ENCODE data around the gene CHCHD6. TPM values are rescaled to one million over a fixed set of nuclear protein-coding genes. Genes with fewer than 3 reads are reported as not detected.

The CHCHD6 gene
- 47.7 and 48.2 TPM in 2 replicates for total RNA-seq (2021)
- Bru-seq, nascent RNA = percentile 76 among the genes with signal in this experiment
- percentile 60 among the genes with signal in this experiment for BruChase-seq, experiment 1, labeled RNA remaining after a 2-hour chase
- BruChase-seq, experiment 2, labeled RNA remaining after a 6-hour chase = percentile 49 among the genes with signal in this experiment
- long read RNA-seq, transcript CHCHD6-201 (8 exons, 1,006 nt) = major isoform, 64 of 93 reads
- long read RNA-seq, partial matches to known transcripts = 3 of 93 reads
- long read RNA-seq, other reads (novel, unspliced or antisense) = 26 of 93 reads

- Histone ChIP-seq H3K4me3 (peak within 1 kb of the TSS; percentile 69), H3K27ac (no peak within 1 kb of the TSS), H3K9me2 (ENCODE audit: insufficient read depth) (no peaks in the 10 kb centered on the region), H3K79me2 (ENCODE audit: low read depth) (peaks cover 44% of the 10 kb centered on the region), H3K4me2 (peak within 1 kb of the TSS; percentile 96), H4K20me1 (ENCODE audit: insufficient read depth) (no peaks in the 10 kb centered on the region), H3F3A (ENCODE audit: insufficient read depth, low read depth) (no peaks in the 10 kb centered on the region), H3K36me3 (ENCODE audit: low read depth) (no peaks in the 10 kb centered on the region), H3K4me1 (replicated peaks; ENCODE audit: insufficient read depth) (peaks cover 20% of the 10 kb centered on the region), H2AFZ (peak within 1 kb of the TSS; percentile 92), H3K27me3 (ENCODE audit: insufficient read depth, low read depth) (no peaks in the 10 kb centered on the region), H3K9me3 (ENCODE audit: insufficient read depth, low read depth) (no peaks in the 10 kb centered on the region)
- POLR2A ChIA-PET (ENCODE audit: unreplicated experiment) = interaction anchor here (0.7 kb wide), 1 partner anchor 750 kb away, joined by 4 read pairs; no protein-coding TSS in a partner anchor
- DNase-seq = peak; percentile 93 to 99
- TF ChIP-seq EZH2 (IDR thresholded peaks at IDR 0.05; ENCODE audit: low read depth) = no peak
- peak; percentile 51; the same call in 1 of the 2 replicates for TF ChIP-seq CTCF (conservative IDR thresholded peaks at IDR 0.05)
- intact Hi-C loops (cut with micrococcal nuclease; ENCODE audit: unreplicated experiment) = loop anchor here (5.0 kb wide), 1 partner anchor 782 kb away; no protein-coding TSS in a partner anchor
- BruUV-seq (replicated peaks) = no TSS peak
- CTCF ChIA-PET = interaction anchor here (0.5 to 0.9 kb wide), 4 partner anchors 19 to 400 kb away, joined by 3 read pairs; no protein-coding TSS in a partner anchor
Observed at GRCh38 chr3:126703512-126704493, at the start of gene CHCHD6. Gene CHCHD6 (plus strand): TSS chr3:126704240. CDS start chr3:126704313, 73 bp downstream.

- no peaks in the 10 kb centered on the region for H3K9me2 ChIP-seq (ENCODE audit: insufficient read depth)
- no peaks in the 10 kb centered on the region for H4K20me1 ChIP-seq (ENCODE audit: insufficient read depth)
- TF ChIP-seq EZH2 (IDR thresholded peaks at IDR 0.05; ENCODE audit: low read depth) (no peak), CTCF (conservative IDR thresholded peaks at IDR 0.05) (no peak)
- H3F3A ChIP-seq (ENCODE audit: insufficient read depth, low read depth) = no peaks in the 10 kb centered on the region
- H3K27ac ChIP-seq = no peak within 1 kb of the TSS; the same call in 1 of the 2 replicates
- H3K4me3 ChIP-seq = peak within 1 kb of the TSS; percentile 64
- intact Hi-C loops (cut with micrococcal nuclease; ENCODE audit: unreplicated experiment) = no loop called here
- no peaks in the 10 kb centered on the region for H3K36me3 ChIP-seq (ENCODE audit: low read depth)
- H3K27me3 ChIP-seq (ENCODE audit: insufficient read depth, low read depth) = peaks cover 1% of the 10 kb centered on the region; the same call in 1 of the 2 replicates
- peaks cover 18% of the 10 kb centered on the region for H3K79me2 ChIP-seq (ENCODE audit: low read depth)
- H3K9me3 ChIP-seq (ENCODE audit: insufficient read depth, low read depth) = no peaks in the 10 kb centered on the region
- peak within 1 kb of the TSS; percentile 95 for H2AFZ ChIP-seq
- ChIA-PET POLR2A (ENCODE audit: unreplicated experiment) (interaction anchor here (0.7 kb wide), 2 partner anchors 514 to 1396 kb away, joined by 3 to 4 read pairs; no protein-coding TSS in a partner anchor), CTCF (interaction anchor here (0.6 to 0.7 kb wide), 3 partner anchors 257 to 629 kb away, joined by 3 to 5 read pairs (median 4); no protein-coding TSS in a partner anchor)
- peaks cover 10% of the 10 kb centered on the region; the same call in 1 of the 2 replicates for H3K4me1 ChIP-seq (replicated peaks; ENCODE audit: insufficient read depth)
- BruUV-seq (replicated peaks) = no TSS peak
- peak; percentile 61 to 91 for DNase-seq
- peak within 1 kb of the TSS; percentile 95 for H3K4me2 ChIP-seq
Observed at GRCh38 chr3:126654571-126655383, 49.3 kb upstream of the CHCHD6 start, which contains the start of gene TXNRD3. Gene TXNRD3 (minus strand): TSS chr3:126655124.

Measured in PC-9 (cell line).